Right atrium auricular region (tissue), 2 donors: ENCODE measurements around the gene TRNT1. TPM values are rescaled to one million over a fixed set of nuclear protein-coding genes. Genes with fewer than 3 reads are reported as not detected.
A peak's percentile ranks its signal among the peaks of the same experiment; 100 is the strongest.

Experiments used
- DNase-seq: peaks from one replicate; pipeline ENCODE4 v3.0.0-alpha.2; 2019; ENCODE audit warnings: low spot score
- H3K27ac ChIP-seq, 2 donors: fragments of 200-600 bp; sonication (generic); 1 replicate in 1 of 2; 2 replicates in 1 of 2; pipeline ENCODE4 v1.5.1; 2016 to 2019
- H3K27me3 ChIP-seq, 2 donors: fragments of 200-600 bp; sonication (generic); one replicate each; pipeline versions ENCODE4 v1.5.1 to v1.6.0; 2017 to 2019
- H3K36me3 ChIP-seq: fragments of 200-600 bp; sonication (generic); one replicate; pipeline ENCODE4 v1.5.1; 2016
- H3K4me1 ChIP-seq, 2 donors: fragments of 200-600 bp; sonication (generic); one replicate each; pipeline versions ENCODE4 v1.5.1 to v1.6.0; 2017 to 2019
- H3K4me3 ChIP-seq, 2 donors: fragments of 200-600 bp; sonication (generic); 1 replicate in 1 of 2; 2 replicates in 1 of 2; pipeline ENCODE4 v1.5.1; 2017 to 2019; ENCODE audit warnings: mild to moderate bottlenecking in 1 of 2, moderate library complexity in 1 of 2
- H3K9me3 ChIP-seq, 2 donors: fragments of 200-600 bp; sonication (generic); one replicate each; pipeline ENCODE4 v1.5.1; 2019
- CTCF ChIP-seq, 2 donors: fragments of 200-600 bp; sonication (generic); IDR thresholded peaks; one replicate each; pipeline ENCODE4 v1.5.1; 2019; ENCODE audit warnings: antibody characterized with exemption in 2 of 2
- total RNA-seq, 2 donors: library from RNA; depleted of rRNA; stranded (reverse); fragments of >200 nt; gene quantifications; one replicate each; pipeline ENCODE4 v1.1.0, GENCODE V29; 2016

The TRNT1 gene
- total RNA-seq, 2 donors from 2014 or later: 5.8 to 7.9 TPM

DNA sequence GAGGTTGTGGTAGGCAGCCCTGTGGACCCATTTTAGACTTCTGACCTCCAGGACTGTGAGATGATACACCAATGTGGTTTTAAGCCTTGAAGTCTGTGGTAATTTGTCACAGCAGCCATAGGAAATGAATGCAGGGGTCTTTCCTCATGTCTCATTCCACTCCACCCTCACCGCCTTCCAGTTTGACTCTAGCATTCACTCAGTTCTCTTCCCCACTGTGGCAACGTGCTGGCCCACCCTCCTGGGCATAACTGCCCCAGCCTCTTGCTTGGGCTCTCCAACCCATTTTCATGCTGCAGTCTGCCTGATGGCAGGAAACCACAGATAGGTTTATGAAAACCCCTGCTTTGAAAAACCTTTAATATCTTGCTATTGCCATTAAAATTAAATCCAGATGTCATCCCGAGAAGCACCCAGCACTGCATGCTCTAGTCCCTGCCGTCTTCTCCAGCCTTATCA lies 7.3 kb upstream of the TRNT1 start:
- H3K27ac ChIP-seq: no peak overlapping the region
- no peaks in the 10 kb centered on the region for H3K4me1 ChIP-seq
- H3K27me3 ChIP-seq: no peaks in the 10 kb centered on the region
- no peak overlapping the region for H3K4me3 ChIP-seq
- H3K36me3 ChIP-seq: no peaks in the 10 kb centered on the region
- DNase-seq: no peak
- no peak for TF ChIP-seq CTCF (IDR thresholded peaks at IDR 0.05)
- H3K9me3 ChIP-seq: no peaks in the 10 kb centered on the region

GRCh38 chr3:3125977-3126376 lies 763 bp upstream of the TRNT1 start:
- TF ChIP-seq CTCF (IDR thresholded peaks at IDR 0.05): no peak
- H3K9me3 ChIP-seq: no peaks in the 10 kb centered on the region
- H3K27me3 ChIP-seq: no peaks in the 10 kb centered on the region
- H3K36me3 ChIP-seq: peaks cover 21% of the 10 kb centered on the region
- peak overlapping the region; percentile 90 to 94 for H3K27ac ChIP-seq
- no peak for DNase-seq
- peaks cover 0 to 28% of the 10 kb centered on the region in 2 donors for H3K4me1 ChIP-seq
- peak overlapping the region; percentile 79 to 97 for H3K4me3 ChIP-seq

GRCh38 chr3:3127432-3128010 lies 781 bp downstream of the TRNT1 start:
- Histone ChIP-seq H3K27me3 (no peaks in the 10 kb centered on the region), H3K4me1 (peaks cover 0 to 28% of the 10 kb centered on the region in 2 donors), H3K9me3 (no peaks in the 10 kb centered on the region), H3K36me3 (peaks cover 25% of the 10 kb centered on the region), H3K4me3 (peak overlapping the region; percentile 79 to 97), H3K27ac (peak overlapping the region; percentile 90 to 94)
- DNase-seq: no peak
- no peak for TF ChIP-seq CTCF (IDR thresholded peaks at IDR 0.05)

DNA sequence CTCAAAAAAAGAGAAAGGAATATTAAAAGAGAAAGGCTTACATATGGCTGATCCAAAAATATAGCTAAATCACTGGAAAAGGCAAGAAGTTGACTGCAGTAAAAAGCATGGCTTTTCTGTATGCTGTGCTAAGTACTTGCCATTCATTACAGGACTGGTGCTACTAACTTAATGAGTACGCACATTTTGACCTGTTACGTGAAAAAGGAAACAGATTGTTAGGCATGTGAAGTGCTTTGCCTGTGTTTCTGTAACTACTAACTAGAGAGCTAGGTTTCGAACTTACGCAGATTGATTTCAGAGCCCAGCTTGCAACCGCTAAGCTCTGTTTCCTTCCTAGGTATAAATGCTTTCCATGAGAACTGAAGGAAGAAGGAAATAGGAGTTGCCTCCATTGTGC lies 2.8 kb downstream of the TRNT1 start:
- no peak for DNase-seq
- no peaks in the 10 kb centered on the region for H3K9me3 ChIP-seq
- no peak for TF ChIP-seq CTCF (IDR thresholded peaks at IDR 0.05)

GRCh38 chr3:3133500-3133899 lies 6.8 kb downstream of the TRNT1 start:
- H3K4me3 ChIP-seq: no peak overlapping the region
- DNase-seq: no peak
- H3K9me3 ChIP-seq: no peaks in the 10 kb centered on the region
- no peak for TF ChIP-seq CTCF (IDR thresholded peaks at IDR 0.05)
- H3K36me3 ChIP-seq: peaks cover 46% of the 10 kb centered on the region
- H3K27me3 ChIP-seq: no peaks in the 10 kb centered on the region
- H3K4me1 ChIP-seq: peaks cover 0 to 12% of the 10 kb centered on the region in 2 donors
- H3K27ac ChIP-seq: no peak overlapping the region

More for the DNA sequence above, 2.8 kb downstream of the TRNT1 start:
- Histone ChIP-seq H3K4me3 (no peak overlapping the region), H3K27me3 (no peaks in the 10 kb centered on the region), H3K4me1 (peaks cover 0 to 28% of the 10 kb centered on the region in 2 donors), H3K27ac (no peak overlapping the region), H3K36me3 (peaks cover 26% of the 10 kb centered on the region)
